GM19193 (cell line): Measurements from ENCODE around the gene TMPRSS7.

ENCODE experiments used
- POLR2A ChIP-seq: IDR thresholded peaks from 4 replicates; pipeline ENCODE4 v1.6.1; 2011; ENCODE audit not compliant: insufficient read depth, insufficient read length; ENCODE audit errors: extremely low read depth

TMPRSS7 gene

GRCh38 chr3:112124907-112125607 lies 90.5 kb downstream of the TMPRSS7 start:
- no peak for TF ChIP-seq POLR2A

GRCh38 chr3:112126511-112126911 lies 92.0 kb downstream of the TMPRSS7 start:
- no peak for TF ChIP-seq POLR2A

GRCh38 chr3:112127522-112128494 lies 93.3 kb downstream of the TMPRSS7 start:
- TF ChIP-seq POLR2A = no peak

- peak; percentile 30 for TF ChIP-seq POLR2A
Observed at GRCh38 chr3:112128843-112129727, 94.5 kb downstream of the TMPRSS7 start.

GRCh38 chr3:112129925-112130637 lies 95.5 kb downstream of the TMPRSS7 start:
- TF ChIP-seq POLR2A = no peak

GRCh38 chr3:112130638-112130993 lies 96.1 kb downstream of the TMPRSS7 start:
- no peak for TF ChIP-seq POLR2A
